Airway epithelial cell (primary cell): Measurements from ENCODE around the gene FAM236B. TPM values are rescaled to one million over a fixed set of nuclear protein-coding genes. Genes with fewer than 3 reads are reported as not detected.

Experiments used
- total RNA-seq: library from RNA; depleted of rRNA; stranded (reverse); fragments of >200 nt; gene quantifications from 2 replicates; pipeline ENCODE4 v1.2.3, GENCODE V29; 2015

FAM236B gene
- not detected in 2 replicates for total RNA-seq

GRCh38 chrX:72782560-72782959 is at the start of gene FAM236B:
FAM236B (minus strand) TSS chrX:72782660; CDS start chrX:72782560, 100 bp downstream.

GRCh38 chrX:72808110-72808509 is 25.6 kb upstream of the FAM236B start, which contains the start of gene FAM236D:
FAM236D (minus strand) TSS chrX:72808210; CDS start chrX:72808110, 100 bp downstream.

GRCh38 chrX:72776653-72777466 is 5.6 kb downstream of the FAM236B start, which contains the start of gene DMRTC1B:
DMRTC1B (plus strand) TSS chrX:72776890; CDS start chrX:72845136, 68,246 bp downstream.

Other genes starting within 250 kb of the FAM236B start
- gene HDAC8, start 209.8 kb downstream of the FAM236B start, total RNA-seq = 18.1 and 26.2 TPM in 2 replicates
- 8.7 and 11.1 TPM in 2 replicates for gene PHKA1, start 68.4 kb downstream of the FAM236B start, total RNA-seq
- not detected in 2 replicates for gene DMRTC1B, start 5.8 kb downstream of the FAM236B start, total RNA-seq
- not detected in 2 replicates for gene FAM236D, start 25.6 kb upstream of the FAM236B start, total RNA-seq
- not detected in 2 replicates for gene FAM236C, start 130.0 kb upstream of the FAM236B start, total RNA-seq
- not detected in 2 replicates for gene FAM236A, start 155.5 kb upstream of the FAM236B start, total RNA-seq
- not detected in 2 replicates for gene DMRTC1, start 161.2 kb upstream of the FAM236B start, total RNA-seq
- not detected in 2 replicates for gene PABPC1L2B, start 220.3 kb upstream of the FAM236B start, total RNA-seq